T-helper 2 cell treated with Interferon-gamma antibody and Interleukin-4, amounts not matched to agents 5 μg/mL and 100 μg/mL, for 36 hours (primary cell): ENCODE measurements around the gene PITPNC1.
"Not testable (repeated sequence)": the region's sequence is repeated elsewhere in the genome, so short reads cannot be mapped to it uniquely, and the experiment has no call there.

Experiments
- DNase-seq: peaks from one replicate; pipeline ENCODE4 v3.0.0; 2021; ENCODE audit warnings: low spot score
- H3K27ac Mint-ChIP-seq: one replicate; pipeline ENCODE4 v1.8.0; 2021; ENCODE audit warnings: mild to moderate bottlenecking, mixed read lengths
- H3K27me3 Mint-ChIP-seq: one replicate; pipeline ENCODE4 v1.8.0; 2021; ENCODE audit warnings: low read depth, mixed read lengths
- H3K36me3 Mint-ChIP-seq: one replicate; pipeline ENCODE4 v1.8.0; 2021; ENCODE audit warnings: low read depth, mixed read lengths
- H3K4me1 Mint-ChIP-seq: one replicate; pipeline ENCODE4 v1.8.0; 2021; ENCODE audit warnings: low read depth, mixed read lengths
- H3K4me3 Mint-ChIP-seq: one replicate; pipeline ENCODE4 v1.8.0; 2022; ENCODE audit warnings: mild to moderate bottlenecking, moderate library complexity, mixed read lengths
- H3K9me3 Mint-ChIP-seq: one replicate; pipeline ENCODE4 v1.8.0; 2021; ENCODE audit warnings: mixed read lengths

PITPNC1 gene

GRCh38 chr17:67399676-67400075, 22.6 kb downstream of the PITPNC1 start:
- no peak for DNase-seq
- Mint-ChIP-seq H3K9me3 (no peaks in the 10 kb centered on the region), H3K4me3 (peak overlapping the region; percentile 65), H3K27ac (peak overlapping the region; percentile 73), H3K4me1 (peaks cover 44% of the 10 kb centered on the region), H3K27me3 (no peaks in the 10 kb centered on the region), H3K36me3 (peaks cover 15% of the 10 kb centered on the region)

- no peak for DNase-seq
- peaks cover 44% of the 10 kb centered on the region for H3K4me1 Mint-ChIP-seq
- H3K9me3 Mint-ChIP-seq = no peaks in the 10 kb centered on the region
- H3K27ac Mint-ChIP-seq = peak overlapping the region; percentile 75
- H3K36me3 Mint-ChIP-seq = peaks cover 15% of the 10 kb centered on the region
- peak overlapping the region; percentile 74 for H3K4me3 Mint-ChIP-seq
- H3K27me3 Mint-ChIP-seq = no peaks in the 10 kb centered on the region
Observed at GRCh38 chr17:67400193-67400592, 23.1 kb downstream of the PITPNC1 start.

GRCh38 chr17:67401106-67401505, 24.0 kb downstream of the PITPNC1 start:
- H3K4me1 Mint-ChIP-seq = peaks cover 44% of the 10 kb centered on the region
- no peak for DNase-seq
- H3K27ac Mint-ChIP-seq = peak overlapping the region; percentile 20
- no peak overlapping the region for H3K4me3 Mint-ChIP-seq
- no peaks in the 10 kb centered on the region for H3K27me3 Mint-ChIP-seq
- H3K9me3 Mint-ChIP-seq = no peaks in the 10 kb centered on the region
- H3K36me3 Mint-ChIP-seq = peaks cover 15% of the 10 kb centered on the region

- Mint-ChIP-seq H3K27ac (peak overlapping the region; percentile 72), H3K36me3 (peaks cover 15% of the 10 kb centered on the region), H3K9me3 (no peaks in the 10 kb centered on the region), H3K4me3 (peak overlapping the region; percentile 39), H3K27me3 (no peaks in the 10 kb centered on the region), H3K4me1 (peaks cover 44% of the 10 kb centered on the region)
- DNase-seq = no peak
Observed at GRCh38 chr17:67401598-67402504, 24.8 kb downstream of the PITPNC1 start.

DNA sequence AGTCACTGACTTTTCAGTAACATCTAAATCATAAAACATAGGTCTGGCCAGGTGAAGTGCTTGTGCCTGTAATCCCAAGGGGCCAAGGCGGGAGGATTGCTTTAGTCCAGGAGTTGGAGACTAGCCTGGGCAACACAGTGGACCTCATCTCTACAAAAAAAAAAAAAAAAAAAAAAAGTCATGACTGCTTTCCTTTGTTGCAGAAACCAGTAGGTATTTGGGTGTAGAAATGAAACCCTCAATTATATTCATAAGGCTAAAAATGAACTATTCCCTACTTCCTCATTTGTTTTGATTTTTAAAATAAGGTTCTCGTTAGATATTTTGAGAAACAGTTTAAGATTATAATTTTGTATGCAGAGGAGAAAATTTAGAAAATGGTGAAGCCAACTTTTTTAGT, 26.0 kb downstream of the PITPNC1 start:
- H3K36me3 Mint-ChIP-seq = peaks cover 14% of the 10 kb centered on the region
- no peaks in the 10 kb centered on the region for H3K27me3 Mint-ChIP-seq
- DNase-seq = no peak
- H3K4me1 Mint-ChIP-seq = peaks cover 45% of the 10 kb centered on the region
- no peak overlapping the region for H3K4me3 Mint-ChIP-seq
- no peaks in the 10 kb centered on the region for H3K9me3 Mint-ChIP-seq
- H3K27ac Mint-ChIP-seq = peak overlapping the region; percentile 3

DNA sequence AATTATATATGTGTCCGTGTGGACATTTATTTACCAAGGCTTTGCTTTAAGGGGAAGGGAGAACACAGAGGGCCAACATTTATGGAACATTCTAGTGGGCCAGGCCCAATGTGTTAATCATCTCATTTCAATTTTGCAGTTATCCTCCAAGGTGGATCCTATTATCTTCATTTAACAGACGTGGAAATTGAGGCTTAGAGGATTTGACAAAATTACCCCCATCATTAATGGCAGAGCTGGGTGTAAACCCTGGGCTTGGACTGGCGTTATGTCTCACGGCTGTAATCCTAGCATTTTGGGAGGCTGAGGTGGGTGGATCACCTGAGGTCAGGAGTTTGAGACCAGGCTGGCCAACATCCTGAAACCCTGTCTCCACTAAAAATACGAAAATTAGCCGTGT, 26.4 kb downstream of the PITPNC1 start:
- Mint-ChIP-seq H3K4me3 (no peak overlapping the region), H3K27ac (no peak overlapping the region), H3K9me3 (no peaks in the 10 kb centered on the region), H3K36me3 (peaks cover 10% of the 10 kb centered on the region), H3K4me1 (peaks cover 41% of the 10 kb centered on the region), H3K27me3 (no peaks in the 10 kb centered on the region)
- no peak for DNase-seq

- not testable (repeated sequence) for DNase-seq, H3K4me3 Mint-ChIP-seq, H3K4me1 Mint-ChIP-seq, H3K9me3 Mint-ChIP-seq, H3K27me3 Mint-ChIP-seq, H3K36me3 Mint-ChIP-seq, H3K27ac Mint-ChIP-seq
Observed at GRCh38 chr17:67408455-67408830, 31.4 kb downstream of the PITPNC1 start.

GRCh38 chr17:67411397-67411796, 34.3 kb downstream of the PITPNC1 start:
- Mint-ChIP-seq H3K27me3 (no peaks in the 10 kb centered on the region), H3K36me3 (no peaks in the 10 kb centered on the region), H3K4me3 (no peak overlapping the region), H3K4me1 (peaks cover 2% of the 10 kb centered on the region), H3K27ac (no peak overlapping the region), H3K9me3 (peaks cover 8% of the 10 kb centered on the region)
- no peak for DNase-seq

- peaks cover 2% of the 10 kb centered on the region for H3K4me1 Mint-ChIP-seq
- H3K9me3 Mint-ChIP-seq = peaks cover 8% of the 10 kb centered on the region
- H3K27me3 Mint-ChIP-seq = no peaks in the 10 kb centered on the region
- no peak for DNase-seq
- H3K4me3 Mint-ChIP-seq = no peak overlapping the region
- no peak overlapping the region for H3K27ac Mint-ChIP-seq
- no peaks in the 10 kb centered on the region for H3K36me3 Mint-ChIP-seq
Observed at GRCh38 chr17:67412032-67412431, 35.0 kb downstream of the PITPNC1 start.

DNA sequence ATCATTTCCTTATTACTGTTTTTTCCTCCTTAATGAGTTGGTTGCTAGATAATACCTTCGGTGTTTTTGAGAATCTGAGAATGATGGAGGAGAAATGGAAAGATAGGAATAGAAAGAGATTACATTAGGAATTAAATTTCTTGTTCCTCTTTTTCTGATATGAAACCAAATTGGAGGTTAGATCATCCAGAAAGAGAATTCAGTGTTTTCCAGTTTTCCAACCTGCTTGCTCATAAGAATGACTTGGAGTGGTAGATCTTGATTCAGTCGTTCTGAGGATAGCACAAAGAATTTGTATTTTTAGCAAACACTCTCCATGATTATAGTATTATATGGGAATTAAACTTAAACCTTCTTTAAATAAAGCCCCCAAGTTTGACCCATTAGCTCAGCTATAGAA, 35.9 kb downstream of the PITPNC1 start:
- Mint-ChIP-seq H3K4me1 (no peaks in the 10 kb centered on the region), H3K9me3 (peaks cover 8% of the 10 kb centered on the region), H3K27ac (no peak overlapping the region), H3K27me3 (no peaks in the 10 kb centered on the region), H3K36me3 (no peaks in the 10 kb centered on the region), H3K4me3 (no peak overlapping the region)
- no peak for DNase-seq

- DNase-seq = no peak
- Mint-ChIP-seq H3K9me3 (peaks cover 8% of the 10 kb centered on the region), H3K36me3 (no peaks in the 10 kb centered on the region), H3K27ac (no peak overlapping the region), H3K4me1 (no peaks in the 10 kb centered on the region), H3K4me3 (no peak overlapping the region), H3K27me3 (no peaks in the 10 kb centered on the region)
Observed at GRCh38 chr17:67413388-67413787, 36.3 kb downstream of the PITPNC1 start.

DNA sequence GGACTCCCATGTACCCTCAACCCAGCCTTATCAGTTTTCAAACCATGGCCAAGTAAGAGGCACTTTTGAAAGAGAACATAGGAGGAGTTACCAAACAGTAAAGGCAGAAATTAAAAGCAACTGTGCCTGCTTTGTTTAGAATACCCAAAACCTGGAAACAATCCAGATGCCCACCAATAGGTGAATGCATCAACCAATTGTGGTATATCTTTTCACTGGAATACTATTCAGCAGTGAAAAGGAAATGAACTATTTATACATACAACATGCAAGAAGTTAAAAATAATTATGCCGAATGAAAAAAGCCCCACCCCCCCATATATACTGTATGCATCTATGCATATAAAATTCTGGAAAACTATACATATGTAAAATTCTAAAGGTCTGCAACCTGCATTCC, 37.0 kb downstream of the PITPNC1 start:
- H3K4me3 Mint-ChIP-seq = no peak overlapping the region
- no peak overlapping the region for H3K27ac Mint-ChIP-seq
- no peaks in the 10 kb centered on the region for H3K27me3 Mint-ChIP-seq
- H3K36me3 Mint-ChIP-seq = no peaks in the 10 kb centered on the region
- H3K9me3 Mint-ChIP-seq = peaks cover 8% of the 10 kb centered on the region
- DNase-seq = no peak
- peaks cover 3% of the 10 kb centered on the region for H3K4me1 Mint-ChIP-seq

- H3K36me3 Mint-ChIP-seq = no peaks in the 10 kb centered on the region
- DNase-seq = no peak
- no peaks in the 10 kb centered on the region for H3K27me3 Mint-ChIP-seq
- peaks cover 3% of the 10 kb centered on the region for H3K4me1 Mint-ChIP-seq
- H3K9me3 Mint-ChIP-seq = peaks cover 8% of the 10 kb centered on the region
- H3K4me3 Mint-ChIP-seq = no peak overlapping the region
- H3K27ac Mint-ChIP-seq = no peak overlapping the region
Observed at GRCh38 chr17:67414559-67414958, 37.5 kb downstream of the PITPNC1 start.

GRCh38 chr17:67415291-67415690, 38.2 kb downstream of the PITPNC1 start:
- Mint-ChIP-seq H3K4me3 (no peak overlapping the region), H3K4me1 (peaks cover 4% of the 10 kb centered on the region), H3K9me3 (peaks cover 8% of the 10 kb centered on the region), H3K36me3 (no peaks in the 10 kb centered on the region), H3K27ac (no peak overlapping the region), H3K27me3 (no peaks in the 10 kb centered on the region)
- DNase-seq = no peak

DNA sequence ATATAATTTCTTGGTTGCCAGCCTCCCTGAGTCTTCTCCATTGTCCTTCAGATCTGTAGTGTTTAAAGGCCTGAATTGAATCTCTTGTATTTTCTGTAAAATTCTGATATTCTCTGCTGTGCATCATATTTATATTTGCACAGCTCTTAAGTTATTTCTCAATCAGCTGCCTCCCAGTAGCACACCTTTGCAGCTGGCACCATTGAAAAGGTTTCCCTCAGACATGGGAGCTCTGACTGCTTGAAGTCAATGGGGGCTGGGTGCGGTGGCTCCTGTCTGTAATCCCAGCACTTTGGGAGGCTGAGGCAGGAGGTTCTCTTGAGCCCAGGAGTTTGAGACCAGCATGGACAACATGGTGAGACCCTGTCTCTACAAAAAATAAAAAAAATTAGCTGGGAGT, 40.4 kb downstream of the PITPNC1 start:
- Mint-ChIP-seq H3K4me1 (peaks cover 22% of the 10 kb centered on the region), H3K4me3 (no peak overlapping the region), H3K36me3 (no peaks in the 10 kb centered on the region), H3K27me3 (no peaks in the 10 kb centered on the region), H3K27ac (no peak overlapping the region), H3K9me3 (peaks cover 8% of the 10 kb centered on the region)
- DNase-seq = no peak
